Fibroblast of mammary gland (primary cell): Measurements from ENCODE around the gene ZNF234.

Experiments used
- DNase-seq: peaks from one replicate; pipeline ENCODE4 v3.0.0-alpha.2; 2010; ENCODE audit warnings: low read depth
- H3K4me3 ChIP-seq: 2 replicates; pipeline ENCODE4 v1.5.1; 2011; ENCODE audit warnings: low read depth, mild to moderate bottlenecking, low read length, moderate library complexity; ENCODE audit not compliant: control insufficient read depth
- TF ChIP-seq, protein P1 (sequence below): conservative IDR thresholded peaks from 2 replicates; pipeline ENCODE4 v1.5.1; 2011; ENCODE audit warnings: low read depth, low read length, inconsistent platforms; ENCODE audit not compliant: control insufficient read depth, insufficient read depth

Gene ZNF234

DNA sequence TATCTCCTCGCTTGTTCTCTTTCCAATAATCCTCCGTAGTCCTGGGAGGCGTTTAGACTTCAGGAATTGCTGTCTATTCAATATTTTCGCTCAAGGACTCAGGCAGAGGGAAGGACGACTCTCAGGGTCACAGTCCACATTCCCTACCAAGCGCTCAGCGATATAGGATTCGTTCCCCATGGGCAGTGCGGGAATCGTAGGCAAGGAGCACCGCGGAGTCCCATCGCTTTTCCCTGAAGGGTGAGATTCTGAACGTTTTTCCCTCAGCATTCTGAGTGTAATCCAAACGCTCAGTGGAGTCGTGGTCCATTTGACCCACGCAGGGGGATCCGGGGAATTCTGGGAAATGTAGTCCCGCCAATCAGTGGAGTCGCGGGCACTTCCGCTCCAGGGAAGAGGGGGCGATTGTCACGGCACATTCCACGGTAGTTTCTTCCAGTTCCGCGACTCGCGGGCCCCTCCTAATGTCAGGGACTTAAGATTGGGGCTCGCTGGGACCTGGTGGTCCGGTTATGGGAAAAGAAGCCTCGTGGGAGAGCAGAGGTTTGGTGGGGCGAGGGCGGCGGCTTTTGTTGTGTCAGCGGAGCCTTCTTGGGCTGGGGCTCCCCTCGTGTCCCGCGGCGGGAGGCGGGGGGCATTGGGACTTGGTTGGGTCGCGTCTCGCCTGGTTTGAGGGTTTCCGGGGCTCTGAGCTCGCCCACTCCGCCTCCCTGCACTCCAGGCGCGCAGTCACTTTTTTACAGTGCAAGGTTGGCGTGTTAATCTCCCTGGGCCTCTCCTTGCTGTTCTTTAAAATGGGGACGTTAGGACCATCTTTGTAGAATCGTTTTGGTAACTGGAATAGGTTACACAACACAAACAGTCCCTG lies at the start of gene ZNF234:
Gene ZNF234 (plus strand): TSS at position 364 of the 868 bp plus-strand sequence. CDS start 3,079 bp downstream, outside the sequence.
- TF ChIP-seq, protein P1, sequence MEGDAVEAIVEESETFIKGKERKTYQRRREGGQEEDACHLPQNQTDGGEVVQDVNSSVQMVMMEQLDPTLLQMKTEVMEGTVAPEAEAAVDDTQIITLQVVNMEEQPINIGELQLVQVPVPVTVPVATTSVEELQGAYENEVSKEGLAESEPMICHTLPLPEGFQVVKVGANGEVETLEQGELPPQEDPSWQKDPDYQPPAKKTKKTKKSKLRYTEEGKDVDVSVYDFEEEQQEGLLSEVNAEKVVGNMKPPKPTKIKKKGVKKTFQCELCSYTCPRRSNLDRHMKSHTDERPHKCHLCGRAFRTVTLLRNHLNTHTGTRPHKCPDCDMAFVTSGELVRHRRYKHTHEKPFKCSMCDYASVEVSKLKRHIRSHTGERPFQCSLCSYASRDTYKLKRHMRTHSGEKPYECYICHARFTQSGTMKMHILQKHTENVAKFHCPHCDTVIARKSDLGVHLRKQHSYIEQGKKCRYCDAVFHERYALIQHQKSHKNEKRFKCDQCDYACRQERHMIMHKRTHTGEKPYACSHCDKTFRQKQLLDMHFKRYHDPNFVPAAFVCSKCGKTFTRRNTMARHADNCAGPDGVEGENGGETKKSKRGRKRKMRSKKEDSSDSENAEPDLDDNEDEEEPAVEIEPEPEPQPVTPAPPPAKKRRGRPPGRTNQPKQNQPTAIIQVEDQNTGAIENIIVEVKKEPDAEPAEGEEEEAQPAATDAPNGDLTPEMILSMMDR = no peak
- peak within 1 kb of the TSS; percentile 88 for H3K4me3 ChIP-seq
- peak; percentile 80 for DNase-seq

- TF ChIP-seq, protein P1 = no peak
- no peak overlapping the region for H3K4me3 ChIP-seq
- DNase-seq = no peak
Observed at GRCh38 chr19:44092108-44092507, 49.2 kb upstream of the ZNF234 start.

DNA sequence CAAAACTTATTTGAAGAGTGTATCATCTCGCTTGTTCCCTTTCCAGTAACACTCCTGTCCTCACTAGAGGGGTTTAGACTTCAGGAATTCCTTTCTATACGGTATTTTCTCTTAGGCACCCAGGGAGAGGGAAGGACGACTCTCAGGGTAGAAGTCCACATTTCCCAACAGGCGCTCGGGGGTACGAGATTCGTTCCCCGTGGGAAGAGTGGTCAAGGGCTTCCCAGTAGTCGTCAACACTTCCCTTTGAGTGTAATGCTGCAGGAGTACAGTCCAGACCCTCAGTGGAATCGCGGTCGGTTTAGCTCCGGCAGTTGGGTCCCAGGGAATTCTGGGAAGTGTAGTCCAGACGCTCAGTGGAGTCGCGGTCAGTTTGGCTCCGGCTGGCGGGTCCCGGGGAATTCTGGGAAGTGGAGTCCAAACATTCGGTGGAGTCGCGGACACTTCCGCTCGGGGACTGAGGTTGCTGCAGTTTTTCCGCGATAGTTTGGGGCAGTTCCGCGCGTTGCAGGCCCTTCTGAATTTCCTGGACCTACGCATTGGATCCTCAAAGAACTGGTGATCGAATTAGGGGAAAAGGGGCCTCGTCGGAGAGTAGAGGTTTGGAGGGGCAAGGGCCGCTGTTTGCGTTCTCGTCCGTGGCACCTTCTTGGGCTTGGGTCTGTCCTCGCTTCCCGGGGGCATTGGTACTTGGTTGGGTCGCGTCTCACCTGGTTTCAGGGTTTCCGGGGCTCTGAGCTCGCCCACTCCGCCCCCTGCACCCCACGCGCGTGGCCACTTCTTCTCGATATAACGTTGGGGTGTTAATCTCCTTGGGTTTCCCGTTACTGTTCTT lies 47.2 kb upstream of the ZNF234 start, which contains the start of gene ZNF224:
Gene ZNF224 (plus strand): TSS at position 431 of the 835 bp plus-strand sequence. CDS start 3,513 bp downstream, outside the sequence.
- TF ChIP-seq, protein P1 = no peak
- H3K4me3 ChIP-seq = peak within 1 kb of the TSS; percentile 94

GRCh38 chr19:44107751-44108150 lies 33.6 kb upstream of the ZNF234 start:
- no peak overlapping the region for H3K4me3 ChIP-seq
- TF ChIP-seq, protein P1 = no peak
- no peak for DNase-seq

More for the DNA sequence above, 47.2 kb upstream of the ZNF234 start, which contains the start of gene ZNF224:
- peak; percentile 88 for DNase-seq

DNA sequence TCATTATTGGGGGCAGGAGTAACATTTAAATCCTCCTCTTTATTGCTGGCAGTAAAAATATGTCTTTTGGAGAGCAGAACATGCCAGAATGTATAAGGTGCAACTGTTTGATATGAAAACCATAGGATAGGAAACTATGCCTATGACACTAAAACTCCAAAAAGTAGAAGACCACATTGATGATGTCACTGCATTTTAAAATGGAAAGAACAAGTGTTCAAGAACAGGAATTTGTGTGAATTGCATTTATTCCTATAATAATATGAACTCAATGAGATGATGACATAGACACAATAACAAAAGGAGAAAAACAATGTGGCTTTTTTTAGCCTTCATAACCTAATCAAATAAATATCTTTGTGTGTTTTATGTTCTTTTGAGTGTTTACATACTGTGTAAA lies 31.9 kb upstream of the ZNF234 start:
- no peak for DNase-seq
- H3K4me3 ChIP-seq = no peak overlapping the region
- TF ChIP-seq, protein P1 = no peak

GRCh38 chr19:44111910-44112463 lies 29.4 kb upstream of the ZNF234 start:
- DNase-seq = peak; percentile 91
- TF ChIP-seq, protein P1 = no peak
- peak overlapping the region; percentile 96 for H3K4me3 ChIP-seq
